HG02840 (cell line): ENCODE results near the gene SLC35F3.
A peak's percentile ranks its signal among the peaks of the same experiment; 100 is the strongest.

ENCODE experiments used
- ATAC-seq: cut with Tn5 transposase; IDR thresholded peaks from one replicate; pipeline ENCODE4 v1.9.1; 2021; ENCODE audit warnings: mild to moderate bottlenecking, moderate library complexity, moderate number of reproducible peaks; ENCODE audit not compliant: unreplicated experiment, low FRiP score

Gene SLC35F3

GRCh38 chr1:234330843-234331215 is 426.4 kb downstream of the SLC35F3 start:
- no peak for ATAC-seq

GRCh38 chr1:234331507-234331906 is 427.0 kb downstream of the SLC35F3 start:
- no peak for ATAC-seq

DNA sequence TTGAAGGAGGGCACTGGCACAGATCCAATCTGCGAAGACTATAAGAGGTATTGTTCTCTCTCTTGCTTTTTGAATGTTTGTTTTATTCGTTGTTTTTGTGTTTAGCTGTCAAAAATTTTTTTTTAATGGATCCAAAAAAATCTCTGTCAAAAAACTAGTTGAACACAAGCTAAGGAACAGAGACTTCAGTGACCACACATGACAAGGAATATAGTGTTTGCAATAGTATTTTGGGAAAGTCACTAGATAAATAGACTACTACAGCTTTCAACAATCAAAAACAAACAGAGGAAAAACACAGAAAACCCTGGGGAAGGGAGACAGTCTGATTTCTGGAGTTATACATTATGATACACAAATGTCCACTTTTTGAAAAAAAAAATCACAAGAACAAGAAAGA is 431.9 kb downstream of the SLC35F3 start:
- ATAC-seq: no peak

- no peak for ATAC-seq
These were observed 432.8 kb downstream of the SLC35F3 start for GRCh38 chr1:234337233-234337632.

GRCh38 chr1:234340528-234340927 is 436.1 kb downstream of the SLC35F3 start:
- no peak for ATAC-seq

GRCh38 chr1:234342774-234343173 is 438.3 kb downstream of the SLC35F3 start:
- no peak for ATAC-seq

GRCh38 chr1:234345237-234345636 is 440.8 kb downstream of the SLC35F3 start:
- ATAC-seq: no peak

DNA sequence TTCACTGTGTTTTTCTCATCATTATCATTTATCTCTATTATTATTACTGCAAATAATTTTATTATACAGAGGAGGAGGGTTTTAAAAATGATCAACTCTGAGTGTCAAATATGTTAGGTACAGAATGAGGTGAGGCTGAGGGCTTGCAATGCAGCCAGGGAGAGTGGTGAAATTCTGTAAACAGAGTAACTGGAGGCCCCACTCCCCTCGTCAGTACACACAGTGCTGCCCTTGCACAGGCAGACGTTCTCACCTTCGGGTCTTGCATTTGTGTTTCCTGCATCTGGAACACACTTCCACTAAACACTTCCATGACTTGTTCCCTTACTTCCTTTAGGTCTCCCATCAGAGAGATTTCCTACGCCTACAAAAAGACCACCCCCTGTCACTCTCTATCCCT is 444.5 kb downstream of the SLC35F3 start:
- no peak for ATAC-seq

GRCh38 chr1:234355782-234356510 is 451.5 kb downstream of the SLC35F3 start:
- ATAC-seq: no peak

DNA sequence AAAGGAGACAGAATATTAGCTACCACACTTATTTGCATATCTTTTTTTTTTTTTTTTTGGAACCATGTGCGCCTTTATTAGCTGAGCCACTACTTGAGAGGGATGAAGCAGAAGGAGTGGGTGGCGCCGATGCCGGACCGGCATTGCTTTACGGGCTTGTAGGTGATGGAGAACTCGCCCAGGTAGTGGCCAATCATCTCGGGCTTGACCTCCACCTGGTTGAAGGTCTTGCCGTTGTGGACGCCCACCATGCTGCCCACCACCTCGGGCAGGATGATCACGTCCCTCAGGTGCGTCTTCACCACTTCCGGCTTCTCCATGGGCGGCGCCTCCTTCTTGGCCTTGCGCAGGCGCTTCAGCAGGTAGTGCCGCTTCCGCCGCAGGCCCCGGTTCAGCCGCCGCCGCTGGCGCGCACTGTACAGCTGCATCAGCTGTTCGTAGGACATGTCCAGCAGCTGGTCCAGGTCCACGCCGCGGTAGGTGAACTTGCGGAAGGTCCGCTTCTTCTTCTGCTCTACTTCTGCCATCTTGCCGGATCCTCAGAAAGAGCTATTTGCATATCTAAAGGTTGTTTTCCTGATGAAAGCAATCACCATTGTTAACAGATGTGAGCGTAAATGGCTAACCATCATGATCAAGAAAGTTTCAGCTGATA is 452.3 kb downstream of the SLC35F3 start:
- ATAC-seq: peak; percentile 72

- ATAC-seq: no peak
These were observed 453.4 kb downstream of the SLC35F3 start for GRCh38 chr1:234357831-234358230.

DNA sequence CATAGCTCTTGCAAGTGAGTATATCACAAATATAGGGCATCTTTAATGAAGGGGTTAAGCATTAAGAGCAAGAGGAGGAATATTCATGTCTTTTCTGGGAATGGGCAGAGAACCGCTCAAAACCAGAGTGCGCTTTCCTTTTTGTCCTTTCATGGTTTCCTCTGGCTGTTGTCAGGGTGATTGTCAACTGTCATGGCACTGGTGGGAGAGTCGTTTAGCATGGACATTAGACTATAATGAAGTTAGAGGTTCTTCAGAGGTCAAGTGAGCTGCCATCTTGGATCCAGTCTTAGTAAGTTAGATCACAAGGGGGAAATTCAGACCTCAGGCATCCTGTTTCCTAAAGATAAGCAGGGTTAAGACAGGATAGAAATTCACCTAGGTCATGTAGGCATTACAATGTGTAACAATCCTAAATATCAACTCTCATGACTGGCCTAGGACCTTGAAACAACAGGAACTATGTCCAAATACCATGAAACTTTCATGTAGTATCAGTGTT is 456.7 kb downstream of the SLC35F3 start:
- ATAC-seq: no peak

- ATAC-seq: no peak
These were observed 458.1 kb downstream of the SLC35F3 start for GRCh38 chr1:234362558-234362957.

GRCh38 chr1:234368320-234369032 is 464.0 kb downstream of the SLC35F3 start:
- no peak for ATAC-seq

DNA sequence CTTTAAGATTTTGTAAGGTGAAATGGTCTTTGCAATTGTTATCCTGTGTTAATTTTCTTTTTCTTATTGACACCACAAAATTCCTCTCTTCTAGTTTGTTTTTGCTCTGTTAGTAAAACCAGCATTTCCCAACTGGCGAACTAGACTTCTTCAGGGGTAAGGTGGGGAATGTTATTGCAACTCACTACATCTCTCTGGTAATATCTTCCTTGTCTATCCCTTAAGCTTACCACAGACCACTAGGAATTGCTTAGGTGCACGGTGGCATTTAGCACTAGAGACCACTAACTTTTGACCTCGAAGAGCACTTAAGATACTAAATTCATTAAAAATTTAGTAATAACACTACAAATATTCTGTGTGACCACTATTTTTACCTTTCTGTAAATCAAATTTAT is 464.6 kb downstream of the SLC35F3 start:
- no peak for ATAC-seq

DNA sequence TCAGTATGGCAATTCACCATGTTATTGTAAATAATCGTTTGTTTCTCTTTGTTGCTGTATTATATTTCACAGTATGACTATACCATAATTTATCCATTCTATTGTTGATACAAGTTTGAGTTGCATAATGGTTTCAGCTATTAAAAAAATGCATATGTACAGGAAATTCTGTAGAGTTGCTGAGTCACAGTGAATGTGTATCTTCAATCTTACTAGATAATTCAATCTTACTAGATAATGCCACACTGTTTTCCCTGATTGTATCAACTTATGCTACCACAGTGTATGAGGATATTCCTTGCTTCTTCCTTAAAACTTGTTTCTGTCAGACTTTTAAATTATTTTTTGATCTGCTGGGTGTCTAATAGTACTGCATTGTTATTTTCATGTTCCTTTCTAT is 465.3 kb downstream of the SLC35F3 start:
- no peak for ATAC-seq

GRCh38 chr1:234371414-234371813 is 466.9 kb downstream of the SLC35F3 start:
- no peak for ATAC-seq

DNA sequence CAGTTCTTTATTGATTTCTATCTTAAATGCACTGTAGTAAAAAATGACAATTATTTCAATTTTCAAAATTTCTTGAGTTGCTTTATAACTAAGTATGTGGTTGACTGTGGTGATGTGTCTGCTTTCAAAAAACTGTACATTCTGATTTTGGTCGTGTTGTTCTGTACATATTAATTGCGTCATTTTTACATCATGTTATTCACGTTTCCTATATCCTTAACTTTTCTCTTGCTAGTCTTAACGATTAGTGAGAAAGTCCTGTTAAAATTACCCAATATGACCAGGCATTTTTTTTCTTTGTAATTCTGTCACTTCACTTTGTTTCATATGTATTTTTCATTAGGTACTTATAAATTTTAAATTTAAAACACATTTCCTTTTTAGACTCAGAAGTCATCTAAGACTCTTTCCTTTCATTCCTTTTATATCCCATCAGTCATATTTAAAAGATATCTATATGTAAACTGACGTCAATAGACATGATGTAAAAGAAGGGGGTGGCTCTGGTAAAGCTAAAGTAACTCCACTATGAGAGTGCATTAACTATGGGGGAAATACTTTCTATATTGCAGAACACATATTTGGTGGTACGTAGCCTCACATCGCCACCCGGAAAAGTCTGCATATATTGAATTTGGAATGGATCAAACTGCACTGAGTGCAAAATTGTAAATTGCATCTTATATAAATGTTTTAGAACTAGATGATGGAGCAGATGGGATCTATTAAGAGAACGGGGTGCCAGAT is 467.7 kb downstream of the SLC35F3 start:
- no peak for ATAC-seq

- ATAC-seq: peak; percentile 94
These were observed 468.8 kb downstream of the SLC35F3 start, which contains the start of gene COA6 for GRCh38 chr1:234373064-234373958. Gene COA6, plus strand, starts transcription at chr1:234373456. Its CDS starts 11 bp downstream, at chr1:234373467.

- peak; percentile 22 for ATAC-seq
These were observed 469.4 kb downstream of the SLC35F3 start for GRCh38 chr1:234373959-234374254.
